HEK293T (cell line): ENCODE results near the gene ZNF644.

Experiments used
- CTCF ChIA-PET: fragments of 350-600 bp; formaldehyde crosslinking; extraction: SDS; loops from one replicate; lab custom pipeline; 2021; ENCODE audit warnings: antibody characterized with exemption, inconsistent platforms; lab: Yijun Ruan, JAX
- POLR2A ChIA-PET: fragments of 350-600 bp; formaldehyde crosslinking; extraction: SDS; loops from one replicate; lab custom pipeline; 2020; ENCODE audit warnings: antibody characterized with exemption, inconsistent platforms; lab: Yijun Ruan, JAX
- DNase-seq: peaks from one replicate; pipeline ENCODE4 v3.0.0; 2012; ENCODE audit warnings: mixed read lengths; ENCODE audit errors: extremely low spot score
- ARNT ChIP-seq: fragments of 450-650 bp; IDR thresholded peaks from 2 replicates; pipeline ENCODE4 v1.6.1; 2017; ENCODE audit warnings: mild to moderate bottlenecking
- BHLHE40 ChIP-seq: fragments of 450-650 bp; IDR thresholded peaks from 2 replicates; pipeline ENCODE4 v1.6.1; 2016; ENCODE audit warnings: mild to moderate bottlenecking, moderate library complexity, borderline replicate concordance
- CTBP1 ChIP-seq: fragments of 450-650 bp; IDR thresholded peaks from 2 replicates; pipeline ENCODE4 v1.6.1; 2016; ENCODE audit warnings: borderline replicate concordance
- ELF4 ChIP-seq: fragments of 450-650 bp; IDR thresholded peaks from 2 replicates; pipeline ENCODE4 v1.6.1; 2017; ENCODE audit warnings: antibody characterized with exemption
- FOXA1 ChIP-seq: fragments of 450-650 bp; IDR thresholded peaks from 2 replicates; pipeline ENCODE4 v1.6.1; 2016; ENCODE audit warnings: mild to moderate bottlenecking
- FOXK2 ChIP-seq: fragments of 450-650 bp; IDR thresholded peaks from 2 replicates; pipeline ENCODE4 v1.6.1; 2016; ENCODE audit warnings: mild to moderate bottlenecking
- FOXM1 ChIP-seq: fragments of 450-650 bp; IDR thresholded peaks from 2 replicates; pipeline ENCODE4 v1.6.1; 2017; ENCODE audit warnings: mild to moderate bottlenecking, borderline replicate concordance
- HDGF ChIP-seq: fragments of 450-650 bp; IDR thresholded peaks from 2 replicates; pipeline ENCODE4 v1.6.1; 2017; ENCODE audit warnings: antibody characterized with exemption, borderline replicate concordance
- L3MBTL2 ChIP-seq: fragments of 450-650 bp; conservative IDR thresholded peaks from 2 replicates; pipeline ENCODE4 v1.6.1; 2016; ENCODE audit warnings: mild to moderate bottlenecking
- LEF1 ChIP-seq: fragments of 450-650 bp; IDR thresholded peaks from 2 replicates; pipeline ENCODE4 v1.6.1; 2017; ENCODE audit warnings: mild to moderate bottlenecking, borderline replicate concordance
- NFRKB ChIP-seq: fragments of 450-650 bp; IDR thresholded peaks from 2 replicates; pipeline ENCODE4 v1.6.1; 2016; ENCODE audit warnings: mild to moderate bottlenecking, moderate library complexity
- SP1 ChIP-seq: fragments of 450-650 bp; IDR thresholded peaks from 2 replicates; pipeline ENCODE4 v1.6.1; 2017
- SUZ12 ChIP-seq: fragments of 450-650 bp; IDR thresholded peaks from 2 replicates; pipeline ENCODE4 v1.6.1; 2016; ENCODE audit warnings: mild to moderate bottlenecking
- TARDBP ChIP-seq: fragments of 450-650 bp; IDR thresholded peaks from 2 replicates; pipeline ENCODE4 v1.6.1; 2016
- ZNF384 ChIP-seq: fragments of 450-650 bp; IDR thresholded peaks from 2 replicates; pipeline ENCODE4 v1.6.1; 2016
- TF ChIP-seq, protein P1 (sequence below): fragments of 450-650 bp; IDR thresholded peaks from 2 replicates; pipeline ENCODE4 v1.6.1; 2016

The ZNF644 gene

GRCh38 chr1:91038582-91038981 is 16.7 kb upstream of the ZNF644 start:
- DNase-seq, result no peak
- POLR2A ChIA-PET, result no interaction called here
- TF ChIP-seq BHLHE40 (no peak), TARDBP (no peak), L3MBTL2 (no peak), SUZ12 (no peak), ZNF384 (no peak)
- CTCF ChIA-PET, result no interaction called here

DNA sequence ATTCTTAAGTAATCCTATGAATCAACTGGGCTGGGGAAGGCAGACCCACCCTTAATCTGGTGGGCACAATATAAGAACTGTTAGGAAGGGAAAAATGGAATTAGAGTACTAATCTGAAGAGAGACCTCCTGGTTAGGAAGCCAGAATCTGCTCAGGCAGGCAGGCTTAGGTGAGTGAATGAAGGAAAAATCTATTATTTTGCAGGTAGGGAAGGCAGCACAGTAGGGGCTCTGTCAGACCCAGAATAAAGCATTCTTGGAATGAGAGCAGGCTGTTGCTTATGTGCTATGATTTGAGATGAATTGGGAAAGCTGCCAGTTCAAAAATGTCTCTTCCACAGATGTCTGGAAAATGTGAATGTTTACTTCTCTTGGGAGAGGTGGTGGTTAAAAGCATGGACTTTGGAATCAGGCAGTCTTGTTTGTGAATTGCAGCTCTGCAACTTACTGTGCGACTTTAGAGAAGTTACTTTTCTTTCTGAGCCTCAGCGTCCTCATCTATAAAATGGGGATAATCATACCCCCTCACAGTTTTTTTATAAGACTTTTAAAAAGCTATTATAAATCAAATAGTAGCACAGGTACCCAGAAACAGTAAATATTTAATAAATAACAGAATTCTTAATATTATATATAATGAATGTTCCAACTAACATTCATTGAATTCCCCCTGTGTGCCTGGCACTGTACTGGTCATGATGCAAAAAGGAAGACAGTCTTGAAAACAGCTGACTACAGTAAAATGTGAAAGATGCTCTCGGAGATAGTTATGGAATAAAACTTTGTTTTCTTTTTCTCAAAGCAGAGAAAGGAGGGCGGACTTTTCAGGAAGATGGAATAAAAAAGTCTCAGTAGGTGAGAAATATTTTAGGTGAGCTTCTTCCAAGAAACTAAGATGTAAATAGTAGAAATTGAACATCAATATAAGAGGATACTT is 15.3 kb upstream of the ZNF644 start:
- ChIA-PET POLR2A (interaction anchor here (1.1 kb wide), 1 partner anchor 15 kb away, joined by 3 read pairs; the partner anchor contains the start of gene ZNF644), CTCF (no interaction called here)
- no peak for DNase-seq
- TF ChIP-seq, protein P1, sequence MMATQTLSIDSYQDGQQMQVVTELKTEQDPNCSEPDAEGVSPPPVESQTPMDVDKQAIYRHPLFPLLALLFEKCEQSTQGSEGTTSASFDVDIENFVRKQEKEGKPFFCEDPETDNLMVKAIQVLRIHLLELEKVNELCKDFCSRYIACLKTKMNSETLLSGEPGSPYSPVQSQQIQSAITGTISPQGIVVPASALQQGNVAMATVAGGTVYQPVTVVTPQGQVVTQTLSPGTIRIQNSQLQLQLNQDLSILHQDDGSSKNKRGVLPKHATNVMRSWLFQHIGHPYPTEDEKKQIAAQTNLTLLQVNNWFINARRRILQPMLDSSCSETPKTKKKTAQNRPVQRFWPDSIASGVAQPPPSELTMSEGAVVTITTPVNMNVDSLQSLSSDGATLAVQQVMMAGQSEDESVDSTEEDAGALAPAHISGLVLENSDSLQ, result no peak

- ChIA-PET POLR2A (interaction anchor here (1.1 kb wide), 1 partner anchor 10 kb away, joined by 3 read pairs; the partner anchor contains the start of gene ZNF644), CTCF (interaction anchor here (0.6 kb wide), 1 partner anchor 106 kb away, joined by 3 read pairs; no protein-coding TSS in a partner anchor)
- TF ChIP-seq FOXA1, result no peak
- no peak for DNase-seq
Measured at GRCh38 chr1:91032349-91032748, 10.5 kb upstream of the ZNF644 start.

DNA sequence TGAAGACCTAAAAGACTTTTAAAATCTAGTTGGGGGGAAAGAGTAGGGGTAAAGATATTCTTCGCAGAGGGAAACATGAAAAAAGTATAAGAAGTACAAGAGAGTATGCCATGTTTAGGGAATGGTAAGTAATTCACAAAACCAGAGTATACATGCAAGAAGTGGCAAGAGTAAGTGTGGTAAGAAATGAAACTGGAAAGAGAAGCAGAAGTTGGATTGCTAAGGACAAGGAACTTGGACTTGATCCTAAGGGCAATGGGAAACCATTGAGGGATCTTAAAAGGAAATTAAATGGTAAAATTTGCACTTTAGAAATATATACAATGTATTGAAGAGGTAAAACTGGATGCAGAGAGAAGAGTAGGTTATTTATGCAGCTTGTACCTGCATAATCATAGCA is 9.2 kb upstream of the ZNF644 start:
- ChIA-PET CTCF (no interaction called here), POLR2A (no interaction called here)
- DNase-seq, result no peak
- TF ChIP-seq NFRKB (no peak), BHLHE40 (no peak), LEF1 (no peak), FOXA1 (no peak), HDGF (no peak), L3MBTL2 (no peak), FOXK2 (no peak), ZNF384 (no peak), SUZ12 (no peak), ARNT (no peak), FOXM1 (no peak), TARDBP (no peak), ELF4 (no peak), CTBP1 (no peak), SP1 (no peak)
- TF ChIP-seq, protein P1, result no peak

- TF ChIP-seq ZNF384 (no peak), FOXM1 (no peak), BHLHE40 (no peak), NFRKB (no peak), ELF4 (no peak), FOXA1 (no peak), SUZ12 (no peak), HDGF (no peak), FOXK2 (no peak), TARDBP (no peak), CTBP1 (no peak), SP1 (no peak), L3MBTL2 (no peak), ARNT (no peak), LEF1 (no peak)
- TF ChIP-seq, protein P1, result no peak
- POLR2A ChIA-PET, result no interaction called here
Measured at GRCh38 chr1:91026777-91027176, 4.9 kb upstream of the ZNF644 start.

GRCh38 chr1:91026320-91026719 is 4.5 kb upstream of the ZNF644 start:
- no peak for TF ChIP-seq HDGF
- TF ChIP-seq SP1, result no peak
- TF ChIP-seq SUZ12, result no peak
- TF ChIP-seq BHLHE40, result no peak
- TF ChIP-seq ELF4, result no peak
- TF ChIP-seq FOXK2, result no peak
- TF ChIP-seq L3MBTL2, result no peak
- no peak for TF ChIP-seq FOXM1
- POLR2A ChIA-PET, result no interaction called here
- CTCF ChIA-PET, result no interaction called here
- no peak for DNase-seq

More at GRCh38 chr1:91026777-91027176, 4.9 kb upstream of the ZNF644 start:
- no peak for DNase-seq
- CTCF ChIA-PET, result no interaction called here
